ENCODE measurements around the gene TMEM129. TPM values are rescaled to one million over a fixed set of nuclear protein-coding genes. Genes with fewer than 3 reads are reported as not detected.

Gene TMEM129
- total RNA-seq, 3 donors from 2014 or later, result 43.7 to 57.0 (median 55.6) TPM

GRCh38 chr4:1756079-1756478, 35.0 kb upstream of the TMEM129 start:
- intact Hi-C loops (cut with DNase I, micrococcal nuclease), result loop anchor here in 1 of 2 donors (10.0 kb wide), 1 partner anchor 49 kb away; no protein-coding TSS in a partner anchor
- Histone ChIP-seq H3K4me3 (no peak overlapping the region), H3K9me3 (no peaks in the 10 kb centered on the region), H3K4me1 (ENCODE audit: low read depth) (peaks cover 6% of the 10 kb centered on the region), H3K36me3 (ENCODE audit: low read depth) (no peaks in the 10 kb centered on the region)
- DNase-seq (no peak), ATAC-seq (no peak)
- no peak for TF ChIP-seq CTCF (IDR thresholded peaks at IDR 0.05)

GRCh38 chr4:1755297-1755696, 34.2 kb upstream of the TMEM129 start:
- TF ChIP-seq CTCF (IDR thresholded peaks at IDR 0.05), result no peak
- Histone ChIP-seq H3K36me3 (ENCODE audit: low read depth) (no peaks in the 10 kb centered on the region), H3K9me3 (no peaks in the 10 kb centered on the region), H3K4me1 (ENCODE audit: low read depth) (peaks cover 6% of the 10 kb centered on the region), H3K4me3 (no peak overlapping the region)
- intact Hi-C loops (cut with DNase I, micrococcal nuclease), result loop anchor here in 1 of 2 donors (10.0 kb wide), 1 partner anchor 50 kb away; no protein-coding TSS in a partner anchor
- no peak for DNase-seq
- ATAC-seq, result no peak

- intact Hi-C loops (cut with DNase I, micrococcal nuclease), result loop anchor here in 1 of 2 donors (10.0 kb wide), 1 partner anchor 50 kb away; no protein-coding TSS in a partner anchor
Observed at GRCh38 chr4:1754336-1754735, 33.2 kb upstream of the TMEM129 start.

GRCh38 chr4:1753697-1754311, 32.7 kb upstream of the TMEM129 start:
- ATAC-seq (no peak), DNase-seq (no peak)
- H3K4me3 ChIP-seq, result no peak overlapping the region
- intact Hi-C loops (cut with DNase I, micrococcal nuclease), result loop anchor here in 1 of 2 donors (10.0 kb wide), 1 partner anchor 51 kb away; no protein-coding TSS in a partner anchor
- H3K9me3 ChIP-seq, result no peaks in the 10 kb centered on the region
- no peaks in the 10 kb centered on the region for H3K36me3 ChIP-seq (ENCODE audit: low read depth)
- no peak for TF ChIP-seq CTCF (IDR thresholded peaks at IDR 0.05)
- H3K4me1 ChIP-seq (ENCODE audit: low read depth), result peaks cover 6% of the 10 kb centered on the region

More at GRCh38 chr4:1754336-1754735, 33.2 kb upstream of the TMEM129 start:
- ATAC-seq, result no peak
- Histone ChIP-seq H3K36me3 (ENCODE audit: low read depth) (no peaks in the 10 kb centered on the region), H3K4me3 (no peak overlapping the region), H3K9me3 (no peaks in the 10 kb centered on the region), H3K4me1 (ENCODE audit: low read depth) (peaks cover 6% of the 10 kb centered on the region)
- DNase-seq, result no peak
- TF ChIP-seq CTCF (IDR thresholded peaks at IDR 0.05), result no peak

GRCh38 chr4:1753294-1753696, 32.2 kb upstream of the TMEM129 start:
- Histone ChIP-seq H3K4me3 (no peak overlapping the region), H3K36me3 (ENCODE audit: low read depth) (no peaks in the 10 kb centered on the region), H3K9me3 (no peaks in the 10 kb centered on the region), H3K4me1 (ENCODE audit: low read depth) (peaks cover 8% of the 10 kb centered on the region)
- ATAC-seq (no peak), DNase-seq (no peak)
- no peak for TF ChIP-seq CTCF (IDR thresholded peaks at IDR 0.05)
- intact Hi-C loops (cut with DNase I, micrococcal nuclease), result loop anchor here in 1 of 2 donors (10.0 kb wide), 1 partner anchor 52 kb away; no protein-coding TSS in a partner anchor
